A673 (cell line): Measurements from ENCODE around the gene DGKH.

Source experiments
- CTCF ChIP-seq: fragments of 300-800, 200-600 bp; sonication (generic); conservative IDR thresholded peaks from 2 replicates; pipeline ENCODE4 v1.5.1; 2017; ENCODE audit warnings: low read depth, mild to moderate bottlenecking, antibody characterized with exemption, low read length, moderate library complexity, mixed read lengths
- EZH2 ChIP-seq: fragments of 200-600 bp; sonication (generic); IDR thresholded peaks from 2 replicates; pipeline ENCODE4 v1.6.1; 2017; ENCODE audit warnings: borderline replicate concordance, low read depth, mild to moderate bottlenecking, mixed read lengths, antibody characterized with exemption, low read length; ENCODE audit not compliant: poor library complexity, severe bottlenecking

GRCh38 chr13:42056146-42056545, 7.7 kb downstream of the DGKH start:
- no peak for TF ChIP-seq EZH2
- no peak for TF ChIP-seq CTCF
